Testis (tissue), 2 donors: Measurements from ENCODE around the gene FDXR.

Experiments
- CTCF ChIP-seq, 3 experiments: fragments of 450-650 bp in 2 of 3; fragments of 200-600 bp in 1 of 3; sonication (generic) in 1 of 3; IDR thresholded peaks; one replicate each; pipeline ENCODE4 v1.5.1; 2016 to 2019; ENCODE audit warnings: antibody characterized with exemption in 3 of 3, mild to moderate bottlenecking in 2 of 3, moderate library complexity in 1 of 3
- POLR2A ChIP-seq: fragments of 450-650 bp; IDR thresholded peaks from one replicate; pipeline ENCODE4 v1.6.1; 2017; ENCODE audit warnings: antibody characterized with exemption, mild to moderate bottlenecking, moderate library complexity

GRCh38 chr17:74892974-74893911 is 20.4 kb upstream of the FDXR start, which contains the start of gene FADS6:
- no peak for TF ChIP-seq CTCF (IDR thresholded peaks at IDR 0.05)
- TF ChIP-seq POLR2A, result no peak
